RWPE2 (cell line): Measurements from ENCODE around the gene ARFGEF3.

Experiments
- ATAC-seq: fragments of 200-7000 bp; cut with Tn5 transposase; 3 replicates; pipeline ENCODE4 v1.9.1; 2021; ENCODE audit warnings: low read depth
- DNase-seq: peaks from one replicate; pipeline ENCODE4 v3.0.0-alpha.2; 2020; ENCODE audit warnings: low spot score
- H3K27ac ChIP-seq: fragments of 450-650 bp; 2 replicates; pipeline ENCODE4 v1.5.1; 2017; ENCODE audit warnings: mild to moderate bottlenecking; ENCODE audit not compliant: poor library complexity, severe bottlenecking
- H3K27me3 ChIP-seq: fragments of 250-450 bp; sonication (Bioruptor Pico); 2 replicates; pipeline ENCODE4 v1.5.1; 2021; ENCODE audit warnings: mild to moderate bottlenecking, moderate library complexity; ENCODE audit not compliant: insufficient read depth, poor library complexity, severe bottlenecking
- H3K36me3 ChIP-seq: fragments of 250-450 bp; sonication (Bioruptor Pico); 2 replicates; pipeline ENCODE4 v1.5.1; 2020; ENCODE audit warnings: low read depth, mild to moderate bottlenecking, moderate library complexity
- H3K4me1 ChIP-seq: fragments of 250-450 bp; sonication (Bioruptor Pico); 2 replicates; pipeline ENCODE4 v1.5.1; 2021; ENCODE audit warnings: mild to moderate bottlenecking, moderate library complexity; ENCODE audit not compliant: insufficient read depth, poor library complexity, severe bottlenecking
- H3K4me3 ChIP-seq: fragments of 250-450 bp; sonication (Bioruptor Pico); 2 replicates; pipeline ENCODE4 v1.5.1; 2021; ENCODE audit warnings: mild to moderate bottlenecking, moderate library complexity; ENCODE audit not compliant: severe bottlenecking
- H3K9me3 ChIP-seq: fragments of 250-450 bp; sonication (Bioruptor Pico); 2 replicates; pipeline ENCODE4 v1.5.1; 2021; ENCODE audit warnings: mild to moderate bottlenecking, moderate library complexity; ENCODE audit not compliant: severe bottlenecking
- CTCF ChIP-seq: fragments of 450-650 bp; IDR thresholded peaks from one replicate; pipeline ENCODE4 v1.5.1; 2017; ENCODE audit warnings: mild to moderate bottlenecking, moderate library complexity; ENCODE audit not compliant: poor library complexity, severe bottlenecking

Gene ARFGEF3

DNA sequence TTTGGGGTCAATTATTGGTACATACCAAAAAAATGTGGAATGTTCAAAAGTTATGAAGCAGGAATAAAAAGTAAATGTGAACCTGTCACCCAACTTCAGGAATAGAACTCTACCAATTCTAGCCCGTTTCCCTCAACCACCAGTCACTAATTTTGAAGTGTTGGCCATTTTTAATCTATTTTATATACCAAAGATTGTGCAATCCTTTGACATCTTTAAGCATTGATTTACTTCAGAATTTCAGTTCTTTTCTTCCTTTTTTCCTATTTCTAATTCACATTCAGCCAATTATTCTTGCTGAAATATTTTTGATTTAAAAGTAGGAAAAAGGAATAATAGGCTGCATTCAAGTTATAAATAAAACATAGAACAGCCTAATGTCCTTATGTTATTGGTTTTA is 169.0 kb downstream of the ARFGEF3 start:
- no peak for TF ChIP-seq CTCF
- Histone ChIP-seq H3K4me3 (no peak overlapping the region), H3K9me3 (no peaks in the 10 kb centered on the region), H3K27me3 (no peaks in the 10 kb centered on the region), H3K27ac (no peak overlapping the region), H3K36me3 (no peaks in the 10 kb centered on the region), H3K4me1 (no peaks in the 10 kb centered on the region)
- no peak for DNase-seq
- ATAC-seq = no peak

- Histone ChIP-seq H3K36me3 (no peaks in the 10 kb centered on the region), H3K4me3 (no peak overlapping the region), H3K27ac (no peak overlapping the region), H3K27me3 (no peaks in the 10 kb centered on the region), H3K9me3 (no peaks in the 10 kb centered on the region), H3K4me1 (no peaks in the 10 kb centered on the region)
- TF ChIP-seq CTCF = no peak
- ATAC-seq = no peak
- DNase-seq = no peak
Observed at GRCh38 chr6:138331444-138331843, 169.7 kb downstream of the ARFGEF3 start.

- Histone ChIP-seq H3K27ac (no peak overlapping the region), H3K4me3 (no peak overlapping the region), H3K36me3 (no peaks in the 10 kb centered on the region), H3K9me3 (no peaks in the 10 kb centered on the region), H3K27me3 (no peaks in the 10 kb centered on the region), H3K4me1 (no peaks in the 10 kb centered on the region)
- no peak for DNase-seq
- ATAC-seq = no peak
- no peak for TF ChIP-seq CTCF
Observed at GRCh38 chr6:138331984-138332383, 170.2 kb downstream of the ARFGEF3 start.

DNA sequence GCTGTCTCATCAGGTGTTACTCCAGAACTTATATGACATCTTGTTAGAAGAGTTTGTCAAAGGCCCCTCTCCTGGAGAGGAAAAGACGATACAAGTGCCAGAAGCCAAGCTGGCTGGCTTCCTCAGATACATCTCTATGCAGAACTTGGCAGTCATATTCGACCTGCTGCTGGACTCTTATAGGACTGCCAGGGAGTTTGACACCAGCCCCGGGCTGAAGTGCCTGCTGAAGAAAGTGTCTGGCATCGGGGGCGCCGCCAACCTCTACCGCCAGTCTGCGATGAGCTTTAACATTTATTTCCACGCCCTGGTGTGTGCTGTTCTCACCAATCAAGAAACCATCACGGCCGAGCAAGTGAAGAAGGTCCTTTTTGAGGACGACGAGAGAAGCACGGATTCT is 172.3 kb downstream of the ARFGEF3 start:
- Histone ChIP-seq H3K9me3 (no peaks in the 10 kb centered on the region), H3K27me3 (no peaks in the 10 kb centered on the region), H3K36me3 (no peaks in the 10 kb centered on the region), H3K4me1 (no peaks in the 10 kb centered on the region), H3K27ac (no peak overlapping the region), H3K4me3 (no peak overlapping the region)
- no peak for TF ChIP-seq CTCF
- ATAC-seq = no peak
- DNase-seq = no peak

- H3K4me3 ChIP-seq = no peak overlapping the region
- ATAC-seq (no peak), DNase-seq (no peak)
- H3K27me3 ChIP-seq = no peaks in the 10 kb centered on the region
- H3K27ac ChIP-seq = no peak overlapping the region
- H3K36me3 ChIP-seq = no peaks in the 10 kb centered on the region
- no peaks in the 10 kb centered on the region for H3K4me1 ChIP-seq
- no peaks in the 10 kb centered on the region for H3K9me3 ChIP-seq
- TF ChIP-seq CTCF = no peak
Observed at GRCh38 chr6:138334963-138335362, 173.2 kb downstream of the ARFGEF3 start.
